ENCODE data around the gene MICU2.

GRCh38 chr13:21463424-21463823 lies 140.5 kb downstream of the MICU2 start:
- no peak for TF ChIP-seq EP300 (IDR thresholded peaks at IDR 0.05)
- TF ChIP-seq POLR2A (IDR thresholded peaks at IDR 0.05): no peak
- no peak for TF ChIP-seq CTCF (IDR thresholded peaks at IDR 0.05)
- no peak for TF ChIP-seq POLR2AphosphoS5 (IDR thresholded peaks at IDR 0.05)
